HCEC 1CT (cell line): ENCODE measurements around the gene RP9.
"Not testable (repeated sequence)": the region's sequence is repeated elsewhere in the genome, so short reads cannot be mapped to it uniquely, and the experiment has no call there.

Experiments
- DNase-seq: peaks from one replicate; pipeline ENCODE4 v3.0.0-alpha.2; 2017

The RP9 gene

GRCh38 chr7:33100770-33101169, 8.4 kb downstream of the RP9 start:
- DNase-seq: no peak

DNA sequence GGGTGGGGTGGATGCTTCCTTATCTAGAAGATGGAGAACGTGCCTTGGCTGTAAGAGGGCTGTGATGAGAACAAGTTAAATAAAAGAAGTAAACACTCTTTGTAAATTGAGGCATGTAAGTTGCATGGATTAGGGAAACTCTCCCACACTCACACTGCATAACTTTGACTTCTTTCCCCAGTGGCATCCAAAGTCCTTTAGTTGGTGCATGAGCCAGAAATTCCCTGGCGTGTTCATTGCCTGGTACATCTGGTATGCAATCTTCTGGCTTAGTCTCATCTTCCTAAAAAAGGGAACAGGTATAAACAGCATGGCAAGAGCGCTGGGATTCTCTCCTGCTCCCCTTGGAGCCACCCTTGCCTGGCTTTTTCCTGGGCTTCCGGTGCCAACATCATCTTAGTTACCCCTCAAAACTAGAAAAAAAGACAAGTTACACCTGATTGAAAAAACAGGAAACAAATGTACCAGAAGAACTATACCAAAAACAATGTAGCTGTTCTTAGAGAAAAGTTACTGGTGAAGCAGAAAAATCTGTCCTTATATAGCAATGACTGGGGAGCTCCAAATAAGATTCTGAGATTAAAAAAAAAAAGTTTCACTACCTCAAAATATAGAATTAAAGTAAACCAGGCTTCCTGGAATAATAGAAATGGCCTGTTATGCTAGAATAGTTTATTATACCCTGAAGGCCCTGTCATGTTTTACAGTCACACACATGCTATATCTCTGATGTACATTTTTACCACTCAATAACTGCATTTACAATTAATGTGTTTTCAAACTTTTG, 9.9 kb downstream of the RP9 start:
- no peak for DNase-seq

DNA sequence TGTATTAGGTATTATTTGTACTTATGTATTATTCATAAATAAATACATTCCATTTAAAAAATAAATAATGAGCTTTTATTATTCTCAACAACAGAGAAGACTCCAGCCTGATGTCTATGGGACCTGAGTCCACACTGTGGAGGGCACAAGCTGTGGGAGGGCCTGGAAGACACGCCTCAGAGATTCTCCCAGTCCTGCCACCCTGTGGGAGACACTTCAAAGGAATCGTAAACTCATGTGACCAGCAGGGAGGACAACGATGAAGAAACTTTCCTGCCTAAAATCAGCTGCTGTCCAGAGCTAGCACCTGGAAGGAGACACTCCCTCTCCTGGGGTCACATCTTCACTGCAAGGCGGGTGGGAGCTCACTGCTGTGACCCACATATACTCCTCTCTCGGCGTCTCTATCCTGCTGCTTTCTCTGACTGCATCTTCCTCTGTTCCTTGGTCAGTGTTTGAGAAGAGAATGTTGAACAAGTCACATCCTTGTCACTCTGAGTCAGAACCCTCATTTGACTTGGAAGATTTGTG, 14.4 kb downstream of the RP9 start:
- DNase-seq: not testable (repeated sequence)

DNA sequence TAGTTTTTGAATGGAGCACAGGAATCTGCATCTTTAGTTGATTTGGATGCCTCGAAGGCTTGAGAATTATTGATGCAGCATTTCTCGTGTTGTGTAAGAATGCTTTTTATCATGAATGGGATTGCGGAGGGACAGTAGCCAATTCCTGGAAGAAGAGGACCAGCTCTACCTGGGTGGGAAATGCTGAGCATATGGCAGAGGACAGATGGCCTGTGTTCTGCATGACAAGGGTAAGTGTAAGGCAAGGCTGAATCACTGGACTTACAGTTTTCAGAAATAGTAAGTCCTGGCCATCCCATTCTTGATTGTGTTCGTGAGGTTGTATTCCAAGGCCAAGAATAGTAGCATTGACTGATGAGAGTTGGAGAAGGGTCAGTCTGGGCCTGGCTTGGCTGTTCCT, 15.9 kb downstream of the RP9 start:
- DNase-seq: no peak

DNA sequence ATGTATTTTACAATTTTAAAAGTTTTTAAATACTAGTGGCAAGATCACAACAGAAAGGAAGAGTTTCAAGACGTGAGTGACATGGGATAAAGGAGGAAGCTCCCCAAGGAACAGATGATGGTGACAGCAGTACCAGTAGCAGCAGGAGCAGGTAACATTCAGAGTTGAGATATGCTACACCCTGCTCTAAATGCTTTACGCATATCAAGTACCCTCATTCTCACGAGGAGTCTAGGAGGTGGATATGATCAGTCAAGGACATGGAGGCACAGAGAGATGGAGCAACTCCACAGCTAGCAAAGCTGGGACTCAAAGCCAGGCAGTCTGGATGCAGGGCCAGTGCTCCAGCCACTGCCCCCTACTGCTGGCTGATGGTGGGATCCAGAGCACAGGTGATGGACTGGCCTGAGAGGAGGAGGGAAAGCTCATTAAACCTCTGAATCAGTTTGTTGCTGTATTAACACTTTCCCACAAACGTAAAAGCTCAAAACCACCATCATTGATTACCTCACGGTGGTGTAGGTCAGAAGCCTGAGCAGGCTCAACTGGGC, 17.5 kb downstream of the RP9 start:
- no peak for DNase-seq

DNA sequence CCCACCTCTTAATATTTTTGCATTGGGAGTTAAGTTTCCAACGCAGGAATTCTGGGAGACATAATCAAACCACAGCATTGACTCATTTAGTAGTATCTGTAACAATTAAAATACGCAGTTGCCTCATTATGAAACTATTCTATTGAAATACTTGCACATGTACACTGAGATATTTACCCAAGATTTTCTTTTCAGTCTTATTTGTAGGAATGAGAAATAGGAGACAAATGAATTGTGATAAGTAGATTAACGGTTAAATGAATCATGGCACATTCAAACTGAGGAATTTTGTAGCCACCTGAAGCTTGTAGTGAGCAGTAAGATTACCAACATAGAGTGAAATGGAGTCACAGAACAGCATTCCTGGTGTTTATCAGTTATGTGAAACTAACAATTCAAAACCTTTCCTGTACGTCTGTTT, 18.1 kb downstream of the RP9 start:
- DNase-seq: peak; percentile 71

DNA sequence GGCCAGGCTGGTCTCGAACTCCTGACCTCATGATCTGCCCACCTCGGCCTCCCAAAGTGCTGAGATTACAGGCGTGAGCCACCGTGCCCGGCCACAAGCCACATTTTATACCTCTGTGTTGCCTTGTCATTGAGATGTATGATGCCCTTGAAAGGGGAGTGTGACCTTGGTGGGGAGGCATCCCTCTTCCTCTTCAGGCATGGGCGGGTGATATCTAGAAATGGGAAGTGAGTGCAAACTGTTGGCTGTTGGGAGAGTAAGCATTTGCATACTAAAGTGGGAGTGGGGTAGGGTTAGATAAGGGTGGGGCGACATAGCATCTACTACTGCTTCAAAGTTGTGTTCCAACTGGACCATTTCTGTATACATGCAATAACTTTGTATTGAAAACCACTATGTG, 20.1 kb downstream of the RP9 start:
- no peak for DNase-seq

DNA sequence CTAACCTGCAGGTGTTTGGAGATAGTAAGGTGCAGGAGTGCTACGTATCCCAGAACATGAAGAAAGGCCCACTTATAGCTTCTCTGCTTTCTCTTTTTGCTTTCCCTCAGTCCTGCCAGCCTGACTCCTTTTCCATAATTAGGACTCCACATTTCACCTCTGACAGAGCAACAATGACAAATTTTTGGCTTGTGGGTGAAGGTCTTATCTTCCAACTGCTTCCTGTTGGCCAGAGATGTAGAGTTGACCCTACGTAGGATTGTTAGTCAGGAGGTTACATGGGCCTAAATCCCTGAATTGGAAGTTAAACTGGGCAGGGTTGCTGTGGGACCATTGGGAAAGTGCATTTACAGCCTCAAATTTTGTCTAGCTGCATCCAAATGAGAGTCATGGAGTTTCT, 21.3 kb downstream of the RP9 start:
- DNase-seq: no peak

GRCh38 chr7:33087356-33087755, 21.8 kb downstream of the RP9 start:
- no peak for DNase-seq

DNA sequence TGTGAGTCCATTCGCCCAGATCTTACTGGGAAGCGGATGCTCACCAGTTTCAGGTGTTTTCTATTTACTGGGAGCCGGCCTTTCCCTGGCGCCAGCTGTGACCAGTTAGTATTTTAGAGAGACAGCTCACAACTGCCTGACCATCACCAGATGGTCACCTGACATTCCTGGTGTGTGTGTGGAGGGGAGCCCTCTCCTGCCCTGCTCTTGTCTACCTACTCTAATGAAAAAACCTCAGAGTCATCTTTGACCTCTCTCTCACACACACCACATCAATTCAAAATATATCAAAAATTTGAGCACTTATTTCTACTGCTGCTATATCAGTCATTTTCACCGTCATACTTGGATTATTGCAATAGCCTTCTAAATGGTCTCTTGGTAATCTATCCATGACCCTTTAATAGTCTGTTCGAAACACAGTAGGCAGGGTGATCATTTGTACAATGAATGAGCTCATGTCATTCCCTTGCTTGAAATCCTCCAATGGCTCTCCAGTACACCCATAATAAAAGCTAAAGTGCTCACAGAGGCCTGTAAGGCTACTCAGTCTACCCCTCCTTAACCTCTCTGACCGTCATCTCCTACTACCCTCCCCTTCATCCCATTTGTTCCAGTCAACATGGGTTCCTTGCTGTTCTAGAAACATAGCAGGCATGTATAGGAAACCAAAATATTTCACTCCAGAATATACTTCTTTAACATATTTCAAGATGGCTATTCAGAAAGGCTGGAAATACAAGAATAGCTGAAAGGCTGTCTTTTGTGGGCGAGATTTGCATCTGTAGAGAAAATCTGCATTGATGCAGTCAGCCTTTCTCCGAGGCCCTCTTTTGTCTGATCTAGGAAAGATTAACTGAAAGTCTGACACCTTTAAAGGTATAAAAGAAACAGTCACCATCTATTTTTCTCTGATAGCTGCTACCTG, 29.2 kb downstream of the RP9 start:
- DNase-seq: no peak

DNA sequence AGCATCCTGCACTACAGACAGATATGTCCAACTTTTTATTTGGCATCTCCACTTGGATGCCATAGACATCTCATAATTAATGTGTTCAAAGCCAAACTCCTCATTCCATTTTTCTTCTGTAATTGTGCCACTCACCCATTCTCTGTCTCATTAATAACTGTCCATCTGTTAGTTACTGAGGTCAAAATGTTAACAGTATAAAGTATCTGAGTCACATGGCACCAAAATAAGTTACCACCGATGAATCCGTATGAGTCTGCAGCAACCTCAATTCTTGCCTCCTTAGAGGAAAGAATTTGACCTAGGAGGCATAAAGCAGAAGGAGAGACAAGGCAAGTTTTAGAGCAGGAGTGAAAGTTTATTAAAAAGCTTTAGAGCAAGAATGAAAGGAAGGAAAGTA, 30.1 kb downstream of the RP9 start:
- DNase-seq: no peak

DNA sequence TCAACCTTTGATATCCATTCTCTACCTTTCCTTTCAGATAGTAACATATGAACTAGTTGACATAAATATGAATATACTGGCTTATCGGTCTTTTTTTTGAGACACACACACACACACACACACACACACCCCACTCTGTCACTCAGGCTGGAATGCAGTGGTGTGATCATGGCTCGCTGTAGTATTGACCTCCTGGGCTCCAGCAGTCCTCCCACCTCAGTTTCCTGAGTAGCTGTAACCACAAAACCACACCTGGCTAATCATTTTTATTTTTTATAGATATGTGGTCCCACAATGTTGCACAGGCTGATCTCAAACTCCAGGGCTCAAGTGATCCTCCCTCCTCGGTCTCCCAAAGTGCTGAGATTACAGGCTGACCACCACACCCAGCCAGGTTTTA, 32.5 kb downstream of the RP9 start:
- no peak for DNase-seq

- no peak for DNase-seq
Observed at GRCh38 chr7:33075818-33076518, 33.2 kb downstream of the RP9 start.

- DNase-seq: no peak
Observed at GRCh38 chr7:33073243-33073642, 36.0 kb downstream of the RP9 start.

GRCh38 chr7:33072471-33072870, 36.7 kb downstream of the RP9 start:
- DNase-seq: peak; percentile 82

DNA sequence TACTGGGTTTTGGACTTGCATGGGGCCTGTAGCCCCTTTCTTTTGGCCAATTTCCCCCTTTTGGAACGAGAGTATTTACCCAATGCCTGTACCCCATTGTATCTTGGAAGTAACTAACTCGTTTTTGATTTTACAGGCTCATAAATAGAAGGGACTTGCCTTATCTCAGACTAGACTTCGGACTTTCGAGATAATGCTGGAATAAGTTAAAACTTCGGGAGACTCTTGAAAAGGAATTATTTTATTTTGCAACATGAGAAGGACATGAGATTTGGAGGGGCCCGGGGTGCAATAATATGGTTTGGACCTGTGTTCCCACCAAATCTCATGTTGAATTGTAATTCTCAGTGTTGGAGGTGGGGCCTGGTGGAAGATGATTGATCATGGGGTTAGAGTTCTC, 38.4 kb downstream of the RP9 start:
- DNase-seq: no peak

DNA sequence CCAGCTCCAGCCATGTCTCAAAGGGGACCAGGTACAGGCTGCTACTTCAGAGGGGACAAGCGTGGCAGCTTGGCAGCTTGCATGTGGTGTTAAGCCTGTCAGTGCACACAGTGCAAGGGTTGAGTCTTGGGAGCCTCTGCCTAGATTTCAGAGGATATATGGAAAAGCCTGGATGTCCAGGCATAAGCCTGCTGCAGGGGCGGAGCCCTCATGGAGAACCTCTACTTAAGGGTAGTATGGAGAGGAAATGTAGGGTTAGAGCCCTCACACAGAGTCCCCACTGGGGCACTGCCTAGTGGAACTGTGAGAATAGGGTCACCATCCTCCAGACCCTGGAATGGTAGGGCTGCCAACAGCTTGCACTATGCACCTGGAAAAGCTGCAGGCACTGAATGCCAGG, 38.9 kb downstream of the RP9 start:
- no peak for DNase-seq

DNA sequence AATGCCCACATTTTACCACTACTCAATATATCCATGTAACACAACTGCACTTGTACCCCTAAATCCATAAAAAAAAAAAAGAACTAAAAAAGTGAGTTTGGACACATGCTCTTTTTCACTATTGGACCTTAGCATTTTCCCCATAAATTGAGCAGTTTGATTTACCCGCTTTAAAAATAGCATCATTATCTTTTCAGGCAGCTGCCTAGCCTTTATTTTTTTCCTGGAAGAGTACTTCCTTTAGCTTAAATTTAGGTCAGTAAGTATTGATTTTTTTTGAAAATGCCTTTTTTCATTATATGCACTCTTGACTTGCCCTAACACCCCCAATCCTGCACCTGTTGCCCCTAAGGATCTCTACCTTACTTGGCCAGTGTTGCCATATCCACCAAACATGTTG, 41.3 kb downstream of the RP9 start:
- no peak for DNase-seq

DNA sequence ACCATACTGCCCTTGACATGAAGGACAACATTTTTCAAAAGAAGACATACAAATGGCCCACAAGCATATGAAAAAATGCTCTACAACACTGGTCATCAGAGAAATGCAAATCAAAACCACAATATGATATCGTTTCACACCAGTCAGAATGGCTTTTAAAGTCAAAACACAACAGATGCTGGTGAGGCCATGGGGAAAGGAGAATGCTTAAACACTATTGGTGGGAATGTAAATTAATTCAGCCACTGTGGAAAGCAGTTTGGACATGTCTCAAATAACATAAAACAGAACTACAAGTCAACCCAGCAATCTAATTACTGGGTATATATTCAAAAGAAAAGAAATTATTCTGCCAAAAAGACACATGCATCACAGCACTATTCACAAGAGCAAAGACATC, 42.4 kb downstream of the RP9 start:
- no peak for DNase-seq

GRCh38 chr7:33065981-33066380, 43.2 kb downstream of the RP9 start:
- DNase-seq: no peak

GRCh38 chr7:33062782-33063443, 46.3 kb downstream of the RP9 start:
- peak; percentile 96 for DNase-seq

DNA sequence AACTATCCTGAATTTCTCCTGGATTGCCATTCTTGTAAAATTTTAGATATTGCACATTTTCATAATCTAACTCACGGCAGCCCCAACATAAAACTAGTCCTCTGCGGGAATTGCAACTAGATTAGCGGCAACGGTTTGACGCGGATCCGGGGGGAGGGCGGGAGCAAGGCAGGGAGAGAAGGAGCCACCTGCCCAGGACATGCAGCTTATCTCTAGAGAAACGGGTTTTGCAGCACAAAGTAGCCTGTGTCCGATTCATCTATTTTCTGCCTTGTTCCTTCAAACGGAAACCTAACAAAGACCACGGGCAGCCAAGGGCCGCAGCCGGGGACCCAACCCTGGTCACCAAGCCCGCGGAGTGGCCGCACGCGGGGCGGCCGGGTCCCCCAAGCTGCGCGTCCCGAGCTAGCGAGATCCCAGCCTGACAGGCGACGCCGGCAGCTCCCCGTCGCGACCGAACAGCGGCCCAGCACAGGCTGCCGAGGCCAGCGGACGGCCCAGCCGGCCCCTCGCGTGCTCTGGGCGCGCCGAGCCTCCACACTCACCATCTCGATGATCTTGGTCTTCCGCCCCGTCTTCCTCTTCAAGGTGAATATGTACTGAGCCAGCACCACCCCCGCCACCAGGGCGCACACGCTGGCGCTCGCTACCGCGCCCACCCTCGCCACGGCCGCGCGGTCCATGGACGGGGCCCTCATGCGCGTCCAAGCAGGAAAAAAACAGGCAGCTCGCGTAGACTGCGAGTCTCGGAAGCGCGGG, 47.0 kb downstream of the RP9 start, which contains the start of gene NT5C3A:
NT5C3A (minus strand) TSS at position 754 of the 759 bp plus-strand sequence; CDS start at position 683, 71 bp downstream.
- peak; percentile 16 for DNase-seq
